ENCODE data around the gene CLN6. TPM values are rescaled to one million over a fixed set of nuclear protein-coding genes. Genes with fewer than 3 reads are reported as not detected.

The CLN6 gene
- total RNA-seq, 1 donor from 2014 or later = 35.3 TPM

DNA sequence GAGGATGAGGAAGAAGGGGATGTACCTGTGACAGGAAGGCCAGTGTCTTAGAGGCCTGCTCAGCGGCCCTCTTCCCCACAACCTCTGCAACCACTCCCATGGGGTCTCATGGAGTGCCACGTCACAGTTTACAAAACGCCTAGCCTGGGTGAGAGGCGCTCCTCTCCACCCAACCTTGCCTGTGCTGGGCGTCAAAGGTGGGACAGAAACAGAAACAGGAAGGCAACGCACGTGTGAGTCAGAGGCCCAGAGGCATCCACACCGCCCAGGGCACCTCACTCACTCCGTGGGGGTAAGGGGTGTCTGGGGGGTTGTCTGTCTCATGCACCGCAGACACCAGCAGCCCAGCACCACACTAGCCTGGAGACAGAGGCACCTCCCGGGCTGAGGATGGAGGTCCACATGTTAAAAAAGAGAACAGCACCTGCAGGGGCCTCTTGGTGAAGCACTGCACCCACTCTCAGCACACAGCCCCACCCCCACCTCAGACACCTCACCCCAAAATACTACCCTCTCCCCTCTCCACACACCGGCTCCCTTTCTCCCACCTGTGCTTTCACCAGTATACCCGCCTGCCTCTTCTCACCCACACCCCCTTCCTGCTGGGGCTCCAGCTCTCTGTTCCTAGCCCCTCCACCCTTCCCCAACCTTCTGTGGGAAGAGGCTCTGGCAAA is 19.7 kb downstream of the CLN6 start:
- Mint-ChIP-seq H3K27ac (no peak overlapping the region), H3K4me1 (peaks cover 9% of the 10 kb centered on the region), H3K27me3 (ENCODE audit: low read depth) (no peaks in the 10 kb centered on the region), H3K4me3 (no peak overlapping the region), H3K36me3 (peaks cover 1% of the 10 kb centered on the region), H3K9me3 (no peaks in the 10 kb centered on the region)
- no peak for DNase-seq (ENCODE audit: low spot score in 2 of 2, unreplicated experiment in 2 of 2)
- TF ChIP-seq, protein P1, sequence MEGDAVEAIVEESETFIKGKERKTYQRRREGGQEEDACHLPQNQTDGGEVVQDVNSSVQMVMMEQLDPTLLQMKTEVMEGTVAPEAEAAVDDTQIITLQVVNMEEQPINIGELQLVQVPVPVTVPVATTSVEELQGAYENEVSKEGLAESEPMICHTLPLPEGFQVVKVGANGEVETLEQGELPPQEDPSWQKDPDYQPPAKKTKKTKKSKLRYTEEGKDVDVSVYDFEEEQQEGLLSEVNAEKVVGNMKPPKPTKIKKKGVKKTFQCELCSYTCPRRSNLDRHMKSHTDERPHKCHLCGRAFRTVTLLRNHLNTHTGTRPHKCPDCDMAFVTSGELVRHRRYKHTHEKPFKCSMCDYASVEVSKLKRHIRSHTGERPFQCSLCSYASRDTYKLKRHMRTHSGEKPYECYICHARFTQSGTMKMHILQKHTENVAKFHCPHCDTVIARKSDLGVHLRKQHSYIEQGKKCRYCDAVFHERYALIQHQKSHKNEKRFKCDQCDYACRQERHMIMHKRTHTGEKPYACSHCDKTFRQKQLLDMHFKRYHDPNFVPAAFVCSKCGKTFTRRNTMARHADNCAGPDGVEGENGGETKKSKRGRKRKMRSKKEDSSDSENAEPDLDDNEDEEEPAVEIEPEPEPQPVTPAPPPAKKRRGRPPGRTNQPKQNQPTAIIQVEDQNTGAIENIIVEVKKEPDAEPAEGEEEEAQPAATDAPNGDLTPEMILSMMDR (IDR thresholded peaks at IDR 0.05; ENCODE audit: unreplicated experiment) = no peak

DNA sequence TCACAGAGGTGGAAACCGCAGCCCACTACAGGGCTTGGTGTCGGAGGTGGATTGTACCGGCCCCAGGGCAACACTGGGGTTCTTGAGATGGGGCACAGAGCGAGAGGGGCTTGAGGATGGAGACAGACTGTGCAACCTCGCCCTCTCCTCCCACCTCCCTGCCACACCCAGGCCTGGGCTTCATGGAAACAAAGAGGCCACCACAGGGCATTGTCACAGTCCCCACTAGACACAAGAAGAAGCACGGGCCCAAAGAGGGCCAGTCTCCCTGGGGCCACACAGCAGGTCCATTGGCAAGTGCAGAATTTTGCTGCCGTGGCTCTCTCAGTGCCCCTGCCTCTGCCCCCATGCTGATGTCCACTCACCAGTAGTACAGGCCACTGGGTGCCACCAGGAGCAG is 20.3 kb downstream of the CLN6 start:
- peaks cover 12% of the 10 kb centered on the region for H3K4me1 Mint-ChIP-seq
- H3K4me3 Mint-ChIP-seq = no peak overlapping the region
- TF ChIP-seq, protein P1 (IDR thresholded peaks at IDR 0.05; ENCODE audit: unreplicated experiment) = no peak
- H3K9me3 Mint-ChIP-seq = no peaks in the 10 kb centered on the region
- peaks cover 1% of the 10 kb centered on the region for H3K36me3 Mint-ChIP-seq
- no peak overlapping the region for H3K27ac Mint-ChIP-seq
- no peaks in the 10 kb centered on the region for H3K27me3 Mint-ChIP-seq (ENCODE audit: low read depth)
- DNase-seq (ENCODE audit: low spot score in 2 of 2, unreplicated experiment in 2 of 2) = no peak

DNA sequence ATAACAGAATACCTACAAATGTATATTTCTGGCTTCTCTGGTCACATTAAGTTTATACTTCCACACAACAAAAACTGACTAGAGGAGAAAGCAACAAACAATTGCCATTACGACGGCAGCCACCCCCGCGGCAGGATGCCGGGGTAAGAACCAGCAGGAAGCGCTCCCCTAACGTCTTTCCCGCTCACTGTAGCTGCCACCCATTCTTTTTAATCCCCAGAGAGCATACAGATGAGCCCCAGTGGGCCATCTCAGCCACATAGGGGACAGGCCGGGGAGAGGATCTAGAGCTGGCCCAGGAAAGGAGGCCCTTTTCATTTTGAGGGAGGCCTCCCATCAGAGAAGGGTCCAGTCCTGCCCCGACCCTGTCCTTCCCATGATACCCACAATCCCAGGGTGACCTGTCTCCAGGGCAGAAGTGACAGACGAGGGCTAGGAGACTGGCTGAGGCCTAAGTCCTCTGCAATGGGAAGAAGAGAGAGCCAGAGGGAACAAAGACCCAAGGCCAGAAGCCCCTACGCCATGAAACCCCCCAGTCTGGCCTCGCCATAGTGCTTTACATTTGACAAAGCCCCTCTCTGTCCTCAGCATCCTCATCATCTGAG is 20.8 kb downstream of the CLN6 start:
- no peak for DNase-seq (ENCODE audit: low spot score in 2 of 2, unreplicated experiment in 2 of 2)
- Mint-ChIP-seq H3K9me3 (no peaks in the 10 kb centered on the region), H3K36me3 (peaks cover 1% of the 10 kb centered on the region), H3K4me3 (no peak overlapping the region), H3K27me3 (ENCODE audit: low read depth) (no peaks in the 10 kb centered on the region), H3K27ac (peak overlapping the region; percentile 34), H3K4me1 (peaks cover 12% of the 10 kb centered on the region)
- TF ChIP-seq, protein P1 (IDR thresholded peaks at IDR 0.05; ENCODE audit: unreplicated experiment) = no peak

DNA sequence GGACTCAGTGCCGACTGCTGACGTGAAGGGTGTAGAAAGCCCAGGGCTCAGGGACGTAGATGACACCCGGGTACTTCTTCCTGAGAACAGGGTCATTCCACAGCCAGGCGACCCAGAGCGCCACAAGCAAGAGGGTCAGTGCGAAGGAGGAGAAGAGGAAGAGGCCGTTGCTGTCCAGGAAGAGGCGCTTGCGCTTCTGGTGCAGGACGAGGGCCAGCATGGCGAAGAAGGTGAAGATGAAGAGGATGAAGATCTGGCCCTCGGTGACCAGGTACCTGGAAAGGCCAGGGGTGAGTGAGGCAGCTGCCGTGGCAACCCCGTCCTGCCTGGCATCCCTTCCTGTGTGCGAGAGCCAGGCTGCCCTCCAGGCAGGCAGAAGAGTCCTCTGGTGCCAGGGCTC is 21.4 kb downstream of the CLN6 start:
- TF ChIP-seq, protein P1 (IDR thresholded peaks at IDR 0.05; ENCODE audit: unreplicated experiment) = no peak
- Mint-ChIP-seq H3K9me3 (no peaks in the 10 kb centered on the region), H3K4me3 (no peak overlapping the region), H3K4me1 (peaks cover 12% of the 10 kb centered on the region), H3K36me3 (peaks cover 1% of the 10 kb centered on the region), H3K27me3 (ENCODE audit: low read depth) (no peaks in the 10 kb centered on the region), H3K27ac (no peak overlapping the region)
- DNase-seq (ENCODE audit: low spot score in 2 of 2, unreplicated experiment in 2 of 2) = no peak

DNA sequence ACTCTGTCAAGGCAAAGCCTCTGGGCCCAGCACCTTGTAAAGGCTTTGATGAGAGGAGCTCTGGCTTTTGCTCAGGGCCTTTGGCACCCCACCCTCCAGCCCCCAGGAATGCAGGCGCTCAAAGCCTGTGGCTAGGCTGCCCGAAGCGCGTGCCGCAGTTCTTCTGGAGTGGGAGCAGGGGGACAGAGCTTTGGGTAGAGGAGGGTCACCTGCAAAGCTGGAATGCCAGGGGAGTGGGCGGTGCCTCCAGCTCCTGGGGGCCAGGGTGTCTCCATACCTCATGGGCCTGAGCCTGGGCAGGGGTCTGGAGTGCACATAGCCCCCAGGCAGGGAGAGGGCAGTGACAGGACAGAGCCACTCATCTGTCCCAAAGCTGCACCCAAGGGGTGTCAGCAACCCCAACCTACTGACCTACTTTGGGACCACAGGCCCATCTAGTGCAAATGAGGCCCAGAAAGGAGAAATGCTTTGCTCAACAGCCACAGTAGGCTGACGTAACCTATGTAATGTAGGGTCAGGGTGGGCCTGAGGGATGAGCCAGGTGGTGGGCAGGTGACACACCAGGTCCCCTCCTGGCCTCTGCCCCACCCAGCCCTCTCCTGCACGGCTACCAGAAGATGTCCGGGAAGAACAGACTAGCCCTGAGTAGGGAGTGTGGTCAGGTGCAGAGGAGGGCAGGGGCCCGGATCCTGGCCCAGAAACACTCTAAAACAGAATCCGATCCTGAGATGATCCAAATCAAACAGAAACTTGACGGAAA is 22.2 kb downstream of the CLN6 start:
- no peak overlapping the region for H3K27ac Mint-ChIP-seq
- peaks cover 1% of the 10 kb centered on the region for H3K36me3 Mint-ChIP-seq
- TF ChIP-seq, protein P1 (IDR thresholded peaks at IDR 0.05; ENCODE audit: unreplicated experiment) = no peak
- peaks cover 12% of the 10 kb centered on the region for H3K4me1 Mint-ChIP-seq
- no peak overlapping the region for H3K4me3 Mint-ChIP-seq
- H3K9me3 Mint-ChIP-seq = no peaks in the 10 kb centered on the region
- DNase-seq (ENCODE audit: low spot score in 2 of 2, unreplicated experiment in 2 of 2) = no peak
- no peaks in the 10 kb centered on the region for H3K27me3 Mint-ChIP-seq (ENCODE audit: low read depth)

All from mesothelial cell of epicardium (in vitro differentiated cells).